RWPE1 (cell line): ENCODE measurements around the gene CDC26.
A peak's percentile ranks its signal among the peaks of the same experiment; 100 is the strongest.

ENCODE experiments used
- CTCF ChIA-PET: fragments of 350-600 bp; sonication (Branson Sonifier 250); formaldehyde crosslinking; extraction: SDS; loops from one replicate; lab custom pipeline; 2021; lab: Yijun Ruan, JAX
- POLR2A ChIA-PET: fragments of 400-600 bp; formaldehyde crosslinking; extraction: SDS; loops from one replicate; lab custom pipeline; 2020; ENCODE audit warnings: antibody characterized with exemption; ENCODE audit not compliant: low non-redundant PET; lab: Yijun Ruan, JAX
- DNase-seq: peaks from one replicate; pipeline ENCODE4 v3.0.0; 2012; ENCODE audit warnings: low spot score
- H3K27ac ChIP-seq: fragments of 450-650 bp; 2 replicates; pipeline ENCODE4 v1.5.1; 2017
- CTCF ChIP-seq: fragments of 450-650 bp; conservative IDR thresholded peaks from 2 replicates; pipeline ENCODE4 v1.5.1; 2017; ENCODE audit warnings: low read depth, mild to moderate bottlenecking

Gene CDC26

GRCh38 chr9:113278840-113279239, 3.5 kb upstream of the CDC26 start:
- ChIA-PET CTCF (no interaction called here), POLR2A (interaction anchor here (0.6 kb wide), 1 partner anchor 130 kb away, joined by 5 read pairs; no protein-coding TSS in a partner anchor)
- no peak overlapping the region for H3K27ac ChIP-seq
- TF ChIP-seq CTCF = no peak
- DNase-seq = no peak

- DNase-seq = peak; percentile 80
- peak overlapping the region; percentile 84 for H3K27ac ChIP-seq
- ChIA-PET POLR2A (interaction anchor here (0.9 to 1.2 kb wide), 5 partner anchors 21 to 383 kb away, joined by 3 to 6 read pairs (median 4); partner anchors contain the start of genes FKBP15, SLC31A1 and WDR31), CTCF (interaction anchor here (0.5 to 2.0 kb wide), 22 partner anchors 9 to 1584 kb away, joined by 3 to 8 read pairs (median 3); partner anchors contain the start of genes ALAD and SLC31A1)
- TF ChIP-seq CTCF = peak; percentile 95
Observed at GRCh38 chr9:113274474-113275156, 757 bp downstream of the CDC26 start.

- POLR2A ChIA-PET = no interaction called here
- TF ChIP-seq CTCF = no peak
- no peak for DNase-seq
- no peak overlapping the region for H3K27ac ChIP-seq
- CTCF ChIA-PET = interaction anchor here (1.0 to 1.1 kb wide), 2 partner anchors 48 to 886 kb away, joined by 3 read pairs; partner anchors contain the start of gene COL27A1
Observed at GRCh38 chr9:113269871-113270270, 5.5 kb downstream of the CDC26 start.

- DNase-seq = no peak
- no peak for TF ChIP-seq CTCF
- no peak overlapping the region for H3K27ac ChIP-seq
- POLR2A ChIA-PET = no interaction called here
- CTCF ChIA-PET = interaction anchor here (1.0 to 1.1 kb wide), 2 partner anchors 47 to 886 kb away, joined by 3 read pairs; partner anchors contain the start of gene COL27A1
Observed at GRCh38 chr9:113269355-113269754, 6.0 kb downstream of the CDC26 start.

GRCh38 chr9:113267911-113268566, 7.3 kb downstream of the CDC26 start:
- no peak for TF ChIP-seq CTCF
- no peak overlapping the region for H3K27ac ChIP-seq
- ChIA-PET POLR2A (no interaction called here), CTCF (no interaction called here)
- DNase-seq = no peak

- no peak overlapping the region for H3K27ac ChIP-seq
- POLR2A ChIA-PET = no interaction called here
- no peak for TF ChIP-seq CTCF
- CTCF ChIA-PET = interaction anchor here (0.7 to 1.0 kb wide), 2 partner anchors 349 to 387 kb away, joined by 3 read pairs; no protein-coding TSS in a partner anchor
- DNase-seq = no peak
Observed at GRCh38 chr9:113266174-113266573, 9.2 kb downstream of the CDC26 start.
